ENCODE data around the gene PHKG2. TPM values are rescaled to one million over a fixed set of nuclear protein-coding genes. Genes with fewer than 3 reads are reported as not detected.

Gene PHKG2
- total RNA-seq, 2 donors from 2014 or later, result 25.6 to 26.4 TPM

- no peaks in the 10 kb centered on the region for H3K9me3 ChIP-seq
- no peaks in the 10 kb centered on the region for H3K4me1 ChIP-seq (ENCODE audit: control insufficient read depth in 1 of 2, low read depth in 2 of 2)
- ATAC-seq (ENCODE audit: insufficient number of reproducible peaks, low FRiP score, low read depth), result no peak
- peaks cover 64% of the 10 kb centered on the region for H3K36me3 ChIP-seq
- no peak overlapping the region for H3K4me3 ChIP-seq
- no peak overlapping the region for H3K27ac ChIP-seq
- no peak for DNase-seq (ENCODE audit: low spot score)
- H3K27me3 ChIP-seq (replicated peaks; ENCODE audit: insufficient read depth), result no peaks in the 10 kb centered on the region
- TF ChIP-seq, protein P1, sequence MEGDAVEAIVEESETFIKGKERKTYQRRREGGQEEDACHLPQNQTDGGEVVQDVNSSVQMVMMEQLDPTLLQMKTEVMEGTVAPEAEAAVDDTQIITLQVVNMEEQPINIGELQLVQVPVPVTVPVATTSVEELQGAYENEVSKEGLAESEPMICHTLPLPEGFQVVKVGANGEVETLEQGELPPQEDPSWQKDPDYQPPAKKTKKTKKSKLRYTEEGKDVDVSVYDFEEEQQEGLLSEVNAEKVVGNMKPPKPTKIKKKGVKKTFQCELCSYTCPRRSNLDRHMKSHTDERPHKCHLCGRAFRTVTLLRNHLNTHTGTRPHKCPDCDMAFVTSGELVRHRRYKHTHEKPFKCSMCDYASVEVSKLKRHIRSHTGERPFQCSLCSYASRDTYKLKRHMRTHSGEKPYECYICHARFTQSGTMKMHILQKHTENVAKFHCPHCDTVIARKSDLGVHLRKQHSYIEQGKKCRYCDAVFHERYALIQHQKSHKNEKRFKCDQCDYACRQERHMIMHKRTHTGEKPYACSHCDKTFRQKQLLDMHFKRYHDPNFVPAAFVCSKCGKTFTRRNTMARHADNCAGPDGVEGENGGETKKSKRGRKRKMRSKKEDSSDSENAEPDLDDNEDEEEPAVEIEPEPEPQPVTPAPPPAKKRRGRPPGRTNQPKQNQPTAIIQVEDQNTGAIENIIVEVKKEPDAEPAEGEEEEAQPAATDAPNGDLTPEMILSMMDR (IDR thresholded peaks at IDR 0.05), result no peak
Measured at GRCh38 chr16:30722443-30722842, 25.8 kb upstream of the PHKG2 start.

DNA sequence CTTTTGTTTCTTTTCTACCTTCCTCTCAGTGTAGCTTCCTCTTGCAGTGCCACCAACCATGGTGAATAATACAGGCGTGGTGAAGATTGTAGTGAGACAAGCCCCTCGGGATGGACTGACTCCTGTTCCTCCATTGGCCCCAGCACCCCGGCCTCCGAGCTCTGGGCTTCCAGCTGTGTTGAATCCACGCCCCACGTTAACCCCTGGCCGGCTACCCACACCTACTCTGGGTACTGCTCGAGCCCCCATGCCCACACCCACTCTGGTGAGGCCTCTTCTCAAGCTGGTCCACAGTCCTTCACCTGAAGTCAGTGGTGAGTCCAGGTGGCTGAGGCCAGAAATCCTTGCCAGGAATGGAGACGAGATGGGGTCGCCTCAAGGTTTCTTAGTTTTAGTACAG lies 25.3 kb upstream of the PHKG2 start:
- Histone ChIP-seq H3K27ac (no peak overlapping the region), H3K4me3 (no peak overlapping the region), H3K4me1 (ENCODE audit: control insufficient read depth in 1 of 2, low read depth in 2 of 2) (no peaks in the 10 kb centered on the region), H3K27me3 (replicated peaks; ENCODE audit: insufficient read depth) (no peaks in the 10 kb centered on the region), H3K9me3 (no peaks in the 10 kb centered on the region), H3K36me3 (peaks cover 63% of the 10 kb centered on the region)
- DNase-seq (ENCODE audit: low spot score) (no peak), ATAC-seq (ENCODE audit: insufficient number of reproducible peaks, low FRiP score, low read depth) (no peak)
- TF ChIP-seq, protein P1 (IDR thresholded peaks at IDR 0.05), result no peak

GRCh38 chr16:30723725-30724355 lies 24.4 kb upstream of the PHKG2 start:
- no peak for ATAC-seq (ENCODE audit: insufficient number of reproducible peaks, low FRiP score, low read depth)
- peaks cover 57% of the 10 kb centered on the region for H3K36me3 ChIP-seq
- no peak for DNase-seq (ENCODE audit: low spot score)
- H3K9me3 ChIP-seq, result no peaks in the 10 kb centered on the region
- H3K27me3 ChIP-seq (replicated peaks; ENCODE audit: insufficient read depth), result no peaks in the 10 kb centered on the region
- no peaks in the 10 kb centered on the region for H3K4me1 ChIP-seq (ENCODE audit: control insufficient read depth in 1 of 2, low read depth in 2 of 2)
- TF ChIP-seq, protein P1 (IDR thresholded peaks at IDR 0.05), result no peak
- no peak overlapping the region for H3K4me3 ChIP-seq
- H3K27ac ChIP-seq, result no peak overlapping the region

GRCh38 chr16:30724641-30725417 lies 23.4 kb upstream of the PHKG2 start:
- no peaks in the 10 kb centered on the region for H3K9me3 ChIP-seq
- H3K4me3 ChIP-seq, result no peak overlapping the region
- H3K36me3 ChIP-seq, result peaks cover 61% of the 10 kb centered on the region
- no peak for DNase-seq (ENCODE audit: low spot score)
- H3K27ac ChIP-seq, result no peak overlapping the region
- H3K4me1 ChIP-seq (ENCODE audit: control insufficient read depth in 1 of 2, low read depth in 2 of 2), result no peaks in the 10 kb centered on the region
- H3K27me3 ChIP-seq (replicated peaks; ENCODE audit: insufficient read depth), result no peaks in the 10 kb centered on the region
- ATAC-seq (ENCODE audit: insufficient number of reproducible peaks, low FRiP score, low read depth), result no peak
- TF ChIP-seq, protein P1 (IDR thresholded peaks at IDR 0.05), result no peak

DNA sequence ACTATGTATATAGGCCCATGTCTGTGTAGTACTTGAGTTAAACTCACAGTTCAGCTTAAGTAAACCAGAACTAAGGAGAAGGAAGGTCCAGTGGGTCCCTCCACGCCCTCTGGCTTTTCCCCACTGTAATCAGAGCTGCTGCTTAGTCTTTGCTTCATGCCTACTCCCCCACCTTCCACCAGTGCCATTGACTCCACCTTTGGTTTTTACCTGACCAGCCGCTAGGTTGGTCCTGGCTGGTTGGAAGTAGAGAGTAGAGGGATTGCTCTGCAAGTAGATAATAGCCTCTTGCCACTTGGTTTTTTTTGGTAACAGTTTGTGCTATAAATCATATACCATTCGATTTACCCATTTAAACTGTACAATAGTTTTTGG lies 22.8 kb upstream of the PHKG2 start:
- Histone ChIP-seq H3K27ac (no peak overlapping the region), H3K4me1 (ENCODE audit: control insufficient read depth in 1 of 2, low read depth in 2 of 2) (no peaks in the 10 kb centered on the region), H3K4me3 (no peak overlapping the region), H3K36me3 (peaks cover 59% of the 10 kb centered on the region), H3K27me3 (replicated peaks; ENCODE audit: insufficient read depth) (no peaks in the 10 kb centered on the region), H3K9me3 (no peaks in the 10 kb centered on the region)
- TF ChIP-seq, protein P1 (IDR thresholded peaks at IDR 0.05), result no peak
- no peak for DNase-seq (ENCODE audit: low spot score)
- ATAC-seq (ENCODE audit: insufficient number of reproducible peaks, low FRiP score, low read depth), result no peak

Measured in thoracic aorta (tissue), 2 donors.